ENCODE data around the gene NTM. TPM values are rescaled to one million over a fixed set of nuclear protein-coding genes. Genes with fewer than 3 reads are reported as not detected.

NTM gene
- total RNA-seq, 1 donor from 2014 or later = not detected

DNA sequence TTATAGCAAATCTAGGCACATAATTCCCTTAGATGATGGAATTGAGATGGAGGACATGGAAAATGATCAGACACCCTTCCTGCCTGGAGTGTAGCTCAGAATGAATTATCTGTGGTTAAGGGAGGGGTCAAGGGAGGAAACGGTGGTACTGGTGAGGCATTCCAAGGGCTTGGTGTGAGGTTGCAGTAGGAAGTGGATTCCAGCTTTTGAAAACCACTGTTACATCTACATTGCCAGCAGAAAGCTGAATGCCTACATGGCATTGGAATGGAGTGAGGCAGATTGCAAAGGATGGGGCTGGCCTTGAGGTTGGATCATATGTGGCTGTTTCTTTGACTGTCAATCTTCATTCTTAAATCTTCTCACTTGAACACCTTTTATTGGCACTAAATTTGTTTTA, 684.4 kb downstream of the NTM start:
- Mint-ChIP-seq H3K4me3 (no peak overlapping the region), H3K36me3 (ENCODE audit: low read depth) (no peaks in the 10 kb centered on the region), H3K27ac (no peak overlapping the region), H3K9me3 (no peaks in the 10 kb centered on the region), H3K4me1 (no peaks in the 10 kb centered on the region), H3K27me3 (no peaks in the 10 kb centered on the region)
- DNase-seq = no peak
- intact Hi-C loops (cut with micrococcal nuclease) = no loop called here
- TF ChIP-seq, protein P1, sequence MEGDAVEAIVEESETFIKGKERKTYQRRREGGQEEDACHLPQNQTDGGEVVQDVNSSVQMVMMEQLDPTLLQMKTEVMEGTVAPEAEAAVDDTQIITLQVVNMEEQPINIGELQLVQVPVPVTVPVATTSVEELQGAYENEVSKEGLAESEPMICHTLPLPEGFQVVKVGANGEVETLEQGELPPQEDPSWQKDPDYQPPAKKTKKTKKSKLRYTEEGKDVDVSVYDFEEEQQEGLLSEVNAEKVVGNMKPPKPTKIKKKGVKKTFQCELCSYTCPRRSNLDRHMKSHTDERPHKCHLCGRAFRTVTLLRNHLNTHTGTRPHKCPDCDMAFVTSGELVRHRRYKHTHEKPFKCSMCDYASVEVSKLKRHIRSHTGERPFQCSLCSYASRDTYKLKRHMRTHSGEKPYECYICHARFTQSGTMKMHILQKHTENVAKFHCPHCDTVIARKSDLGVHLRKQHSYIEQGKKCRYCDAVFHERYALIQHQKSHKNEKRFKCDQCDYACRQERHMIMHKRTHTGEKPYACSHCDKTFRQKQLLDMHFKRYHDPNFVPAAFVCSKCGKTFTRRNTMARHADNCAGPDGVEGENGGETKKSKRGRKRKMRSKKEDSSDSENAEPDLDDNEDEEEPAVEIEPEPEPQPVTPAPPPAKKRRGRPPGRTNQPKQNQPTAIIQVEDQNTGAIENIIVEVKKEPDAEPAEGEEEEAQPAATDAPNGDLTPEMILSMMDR (IDR thresholded peaks at IDR 0.05) = no peak
- POLR2A ChIA-PET = no interaction called here
- no peak for ATAC-seq (ENCODE audit: low read depth)
- CTCF ChIA-PET = no interaction called here

DNA sequence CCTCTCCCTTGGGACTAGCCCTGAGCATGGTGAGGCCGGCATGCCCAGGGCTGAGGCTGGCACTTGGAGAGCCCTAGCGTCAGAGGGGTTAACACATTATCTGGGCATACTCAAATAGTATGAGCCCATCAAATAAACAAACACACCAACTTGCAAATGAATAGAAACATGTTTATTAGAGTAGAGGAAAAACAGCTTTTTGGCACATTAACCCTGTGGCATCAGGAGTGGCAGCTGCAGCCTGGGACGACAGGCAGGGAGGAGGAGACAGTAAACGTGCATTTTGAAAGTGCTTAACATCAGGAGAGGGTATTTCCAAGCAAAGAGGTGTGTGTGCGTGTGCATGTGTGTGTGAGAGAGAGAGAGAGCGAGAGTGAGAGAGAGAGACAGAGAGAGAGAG, 684.9 kb downstream of the NTM start:
- ChIA-PET CTCF (no interaction called here), POLR2A (no interaction called here)
- Mint-ChIP-seq H3K4me3 (no peak overlapping the region), H3K36me3 (ENCODE audit: low read depth) (no peaks in the 10 kb centered on the region), H3K9me3 (no peaks in the 10 kb centered on the region), H3K4me1 (no peaks in the 10 kb centered on the region), H3K27ac (no peak overlapping the region), H3K27me3 (no peaks in the 10 kb centered on the region)
- DNase-seq (no peak), ATAC-seq (ENCODE audit: low read depth) (no peak)
- TF ChIP-seq, protein P1 (IDR thresholded peaks at IDR 0.05) = no peak
- intact Hi-C loops (cut with micrococcal nuclease) = no loop called here

DNA sequence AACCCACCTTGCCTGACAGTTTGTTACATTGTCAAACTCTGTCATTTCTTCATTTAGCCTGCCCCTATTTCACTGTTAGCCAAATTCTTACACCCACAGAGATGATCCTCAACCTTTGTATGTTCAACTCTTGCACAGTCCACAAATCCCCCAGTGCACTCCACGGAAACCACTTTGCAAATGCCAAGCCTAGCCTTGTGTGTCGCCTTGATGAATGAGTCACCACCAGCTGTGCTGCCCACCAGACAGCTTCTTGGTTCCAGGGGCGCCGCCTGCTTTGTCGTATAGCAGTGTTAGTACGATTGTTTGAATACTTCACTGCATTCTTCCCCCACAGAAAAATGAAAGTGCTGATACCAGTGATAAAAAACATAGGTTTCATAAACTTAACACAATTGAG, 686.3 kb downstream of the NTM start:
- no peak overlapping the region for H3K4me3 Mint-ChIP-seq
- CTCF ChIA-PET = no interaction called here
- TF ChIP-seq, protein P1 (IDR thresholded peaks at IDR 0.05) = no peak
- H3K27ac Mint-ChIP-seq = no peak overlapping the region
- H3K9me3 Mint-ChIP-seq = no peaks in the 10 kb centered on the region
- no peaks in the 10 kb centered on the region for H3K27me3 Mint-ChIP-seq
- POLR2A ChIA-PET = no interaction called here
- H3K4me1 Mint-ChIP-seq = no peaks in the 10 kb centered on the region
- ATAC-seq (ENCODE audit: low read depth) = no peak
- intact Hi-C loops (cut with micrococcal nuclease) = no loop called here
- H3K36me3 Mint-ChIP-seq (ENCODE audit: low read depth) = no peaks in the 10 kb centered on the region
- DNase-seq = no peak

DNA sequence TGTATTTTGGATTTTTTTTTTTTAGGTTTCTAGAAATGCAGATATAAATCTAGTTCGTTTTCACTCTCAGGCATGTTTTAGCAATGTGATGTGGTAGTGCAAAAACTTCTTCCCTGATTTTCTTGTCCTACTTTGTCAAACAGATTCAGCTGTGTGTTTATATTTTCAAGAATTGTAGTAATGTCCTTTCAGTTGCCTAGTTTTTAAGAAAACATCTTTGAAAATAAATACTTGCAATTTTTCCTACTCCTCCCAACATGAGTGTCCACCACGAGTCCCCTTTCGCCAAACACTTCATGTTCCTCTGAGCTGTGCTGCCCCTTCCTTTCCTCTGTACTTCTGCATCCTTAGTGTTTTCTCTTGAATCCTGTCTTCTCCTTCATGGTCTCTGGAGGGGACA, 686.9 kb downstream of the NTM start:
- DNase-seq (no peak), ATAC-seq (ENCODE audit: low read depth) (no peak)
- Mint-ChIP-seq H3K4me1 (no peaks in the 10 kb centered on the region), H3K9me3 (no peaks in the 10 kb centered on the region), H3K27ac (no peak overlapping the region), H3K36me3 (ENCODE audit: low read depth) (no peaks in the 10 kb centered on the region), H3K4me3 (no peak overlapping the region), H3K27me3 (no peaks in the 10 kb centered on the region)
- TF ChIP-seq, protein P1 (IDR thresholded peaks at IDR 0.05) = no peak
- intact Hi-C loops (cut with micrococcal nuclease) = no loop called here
- CTCF ChIA-PET = no interaction called here
- POLR2A ChIA-PET = no interaction called here

DNA sequence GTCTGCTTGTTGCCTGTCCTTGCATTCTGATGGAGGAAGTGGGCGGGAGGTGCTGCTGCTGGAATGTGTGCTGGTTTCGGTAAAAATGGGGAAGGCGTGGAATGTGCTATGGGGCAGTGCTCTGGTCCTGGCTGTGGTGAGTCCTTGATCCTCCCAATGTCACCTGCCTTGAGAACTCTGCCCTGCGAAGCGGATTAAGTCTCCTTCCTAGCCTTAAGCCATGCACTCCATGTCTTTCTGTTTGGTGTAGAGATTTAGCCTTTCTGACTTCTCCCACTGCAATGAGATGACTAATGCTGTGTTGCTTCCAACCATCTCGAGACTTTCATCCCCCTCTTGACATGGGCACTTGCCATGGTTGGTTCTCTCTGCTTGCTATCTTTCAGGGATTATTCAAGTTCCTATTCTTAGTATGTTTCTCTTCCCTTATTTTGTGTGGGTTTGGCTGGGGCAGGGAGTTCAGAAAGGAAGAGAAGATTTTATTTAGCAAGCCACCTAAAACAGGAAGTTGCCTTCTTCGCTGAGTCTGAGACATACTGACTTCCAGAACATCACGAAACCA, 687.9 kb downstream of the NTM start:
- no peak for DNase-seq
- Mint-ChIP-seq H3K4me3 (no peak overlapping the region), H3K4me1 (no peaks in the 10 kb centered on the region), H3K27me3 (no peaks in the 10 kb centered on the region), H3K36me3 (ENCODE audit: low read depth) (no peaks in the 10 kb centered on the region), H3K27ac (no peak overlapping the region), H3K9me3 (no peaks in the 10 kb centered on the region)
- TF ChIP-seq, protein P1 (IDR thresholded peaks at IDR 0.05) = no peak
- ChIA-PET CTCF (no interaction called here), POLR2A (no interaction called here)
- no peak for ATAC-seq (ENCODE audit: low read depth)
- intact Hi-C loops (cut with micrococcal nuclease) = no loop called here
